GM12878 (cell line): ENCODE results near the gene KIF26A. TPM values are rescaled to one million over a fixed set of nuclear protein-coding genes. Genes with fewer than 3 reads are reported as not detected.

Experiments used
- ATAC-seq: fragments of 200-7000 bp; cut with Tn5 transposase; 3 replicates; pipeline ENCODE4 v1.9.1; 2020; ENCODE audit warnings: mild to moderate bottlenecking, moderate library complexity
- BruUV-seq: library from RNA; stranded (reverse); fragments of 400-500 nt; replicated peaks from 2 replicates; lab custom pipeline; 2021; lab: Mats Ljungman, UMichigan
- CTCF ChIA-PET: fragments of 300-600 bp; sonication (Branson Sonifier 250); formaldehyde crosslinking; extraction: SDS; loops from one replicate; lab custom pipeline; 2021; ENCODE audit warnings: inconsistent platforms; lab: Yijun Ruan, JAX
- POLR2A ChIA-PET: fragments of 350-600 bp; formaldehyde crosslinking; extraction: SDS; loops from one replicate; lab custom pipeline; 2021; ENCODE audit warnings: inconsistent platforms; lab: Charles Lee
- RAD21 ChIA-PET: fragments of 300-600 bp; sonication (Branson Sonifier 250); formaldehyde crosslinking; loops from one replicate; lab custom pipeline; 2023; ENCODE audit warnings: antibody characterized with exemption; ENCODE audit not compliant: unreplicated experiment; lab: Charles Lee
- SMC1A ChIA-PET: fragments of 300-600 bp; sonication (Branson Sonifier 250); formaldehyde crosslinking; loops from one replicate; lab custom pipeline; 2023; ENCODE audit not compliant: unreplicated experiment, uncharacterized antibody; lab: Charles Lee
- DNase-seq: peaks from one replicate; pipeline ENCODE4 v3.0.0-alpha.2; 2011; ENCODE audit warnings: low read depth, low spot score
- FAIRE-seq: peaks from 3 replicates; lab custom pipeline; 2011; peaks lifted over from hg19 to GRCh38; lab: Jason Lieb, UNC
- H2AFZ ChIP-seq: 2 replicates; pipeline ENCODE4 v1.6.0; 2011; ENCODE audit warnings: low read depth, low read length, control low read depth; ENCODE audit not compliant: control insufficient read depth
- H3K27ac ChIP-seq: 2 replicates; pipeline ENCODE4 v1.5.1; 2011; ENCODE audit warnings: control low read depth; ENCODE audit not compliant: control insufficient read depth, insufficient read depth
- H3K27me3 ChIP-seq, 2 experiments: replicated peaks in 1 of 2; 2 replicates each; pipeline versions ENCODE4 v1.6.0 to v1.6.1; 2011; ENCODE audit warnings: low read length in 1 of 2; ENCODE audit not compliant: control insufficient read depth in 2 of 2, insufficient read depth in 2 of 2
- H3K36me3 ChIP-seq, 2 experiments: 2 replicates each; pipeline ENCODE4 v1.5.1; 2011; ENCODE audit warnings: low read length in 1 of 2; ENCODE audit not compliant: control insufficient read depth in 2 of 2, insufficient read depth in 2 of 2
- H3K4me1 ChIP-seq: 2 replicates; pipeline ENCODE4 v1.6.1; 2011; ENCODE audit warnings: mild to moderate bottlenecking, low read length, moderate library complexity, mixed read lengths; ENCODE audit not compliant: control insufficient read depth, insufficient read depth
- H3K4me2 ChIP-seq: 2 replicates; pipeline ENCODE4 v1.6.0; 2011; ENCODE audit warnings: control low read depth; ENCODE audit not compliant: control insufficient read depth, insufficient read depth
- H3K4me3 ChIP-seq: fragments of 200-600 bp; sonication (generic); 2 replicates; pipeline ENCODE4 v1.5.1; 2016
- H3K79me2 ChIP-seq: 2 replicates; pipeline ENCODE4 v1.6.0; 2011; ENCODE audit warnings: low read length; ENCODE audit not compliant: control insufficient read depth, insufficient read depth
- H3K9ac ChIP-seq: 2 replicates; pipeline ENCODE4 v1.8.0; 2011; ENCODE audit warnings: low read length, control low read depth, mixed read lengths; ENCODE audit not compliant: control insufficient read depth, insufficient read depth
- H3K9me3 ChIP-seq: replicated peaks from 3 replicates; pipeline ENCODE4 v1.5.1; 2011; ENCODE audit warnings: mild to moderate bottlenecking, low read length; ENCODE audit not compliant: control insufficient read depth, insufficient read depth
- H4K20me1 ChIP-seq: 2 replicates; pipeline ENCODE4 v1.6.0; 2011; ENCODE audit not compliant: control insufficient read depth, insufficient read depth
- ASH2L ChIP-seq: fragments of 300-600, 200-600 bp; sonication (generic); IDR thresholded peaks from 2 replicates; pipeline ENCODE4 v1.6.1; 2017; ENCODE audit warnings: low read depth, mild to moderate bottlenecking, borderline replicate concordance
- E2F4 ChIP-seq: IDR thresholded peaks from 2 replicates; pipeline ENCODE4 v1.6.1; 2012; ENCODE audit warnings: low read depth, low read length, improper control_type of control experiment
- EZH2 ChIP-seq: IDR thresholded peaks from 2 replicates; pipeline ENCODE4 v1.6.1; 2012; ENCODE audit warnings: low read depth, mild to moderate bottlenecking, control low read depth, inconsistent platforms, low read length, borderline replicate concordance; ENCODE audit not compliant: control insufficient read depth
- MTA3 ChIP-seq: IDR thresholded peaks from 2 replicates; pipeline ENCODE4 v1.6.1; 2012; ENCODE audit warnings: low read length, inconsistent platforms, borderline replicate concordance
- NRF1 ChIP-seq: conservative IDR thresholded peaks from 2 replicates; pipeline ENCODE4 v1.6.1; 2011; ENCODE audit warnings: mild to moderate bottlenecking, low read depth, low read length, improper control_type of control experiment
- PML ChIP-seq: IDR thresholded peaks from 2 replicates; pipeline ENCODE4 v1.6.1; 2012; ENCODE audit warnings: low read length, inconsistent platforms
- SKIL ChIP-seq: fragments of 450-650 bp; IDR thresholded peaks from 2 replicates; pipeline ENCODE4 v1.6.1; 2017; ENCODE audit warnings: mild to moderate bottlenecking, low read depth, inconsistent platforms; ENCODE audit not compliant: poor library complexity, severe bottlenecking
- SMARCA5 ChIP-seq: fragments of 450-650 bp; IDR thresholded peaks from 2 replicates; pipeline ENCODE4 v1.6.1; 2017; ENCODE audit warnings: mild to moderate bottlenecking
- SRF ChIP-seq, 2 experiments: IDR thresholded peaks; 2 replicates each; pipeline ENCODE4 v1.6.1; 2011; ENCODE audit warnings: low read depth in 2 of 2, low read length in 2 of 2, mild to moderate bottlenecking in 1 of 2, moderate library complexity in 1 of 2
- ZNF592 ChIP-seq: fragments of 450-650 bp; IDR thresholded peaks from 2 replicates; pipeline ENCODE4 v1.6.1; 2017; ENCODE audit warnings: mild to moderate bottlenecking, moderate library complexity
- WGBS: methylation state at CpG from one replicate; pipeline ENCODE4 v1.1.6; 2016; ENCODE audit warnings: low lambda C conversion rate; ENCODE audit not compliant: insufficient replicate concordance, insufficient coverage; ENCODE audit errors: missing lambda C conversion rate; 5-methylcytosine and 5-hydroxymethylcytosine counted together
- in situ Hi-C: fragments of 300-500 bp; cut with MboI; formaldehyde crosslinking; loops from 9 replicates; pipeline ENCODE4 v1.14.3; 2018; ENCODE audit warnings: mixed read lengths
- intact Hi-C: fragments of 100-400 bp; cut with micrococcal nuclease; formaldehyde crosslinking; loops from one replicate; pipeline ENCODE4 v1.14.2; 2022; ENCODE audit not compliant: unreplicated experiment
- polyA plus RNA-seq, 11 experiments: library from polyadenylated mRNA; depleted of rRNA in 4 of 11; unstranded in 6 of 11; stranded (reverse) in 5 of 11; fragments of >200 nt; fragmentation: Nextera tagmentation in 4 of 11; fragmentation: Illumina TruSeq in 1 of 11; extraction: Ambion mirVana in 4 of 11; extraction: Trizol in 1 of 11; gene quantifications; 1 replicate in 1 of 11; 2 replicates in 10 of 11; pipeline versions ENCODE4 v1.2.1 to v1.2.3, GENCODE V29; 2011 to 2016; ENCODE audit warnings: inconsistent platforms in 2 of 11, missing spikeins in 2 of 11, low read depth in 1 of 11
- total RNA-seq, 4 experiments: library from RNA; depleted of rRNA in 3 of 4; stranded (reverse); fragments of >200 nt in 3 of 4; fragmentation: Illumina TruSeq in 1 of 4; extraction: Trizol in 1 of 4; gene quantifications; 2 replicates each; pipeline versions ENCODE4 v1.2.1 to v1.2.3, GENCODE V29; 2013 to 2021

Gene KIF26A
- total and polyA plus RNA-seq, 10 of the 15 experiments (the other 5 are each of a cell fraction or from before 2014, with no cell fraction given), result 0.05 TPM; not detected in 9

GRCh38 chr14:104141621-104142091 lies 3.3 kb downstream of the KIF26A start:
- Histone ChIP-seq H3K9me3 (no peaks in the 10 kb centered on the region; the same call in 2 of the 3 replicates), H3K9ac (no peak overlapping the region), H3K4me3 (no peak overlapping the region), H3K4me2 (no peak overlapping the region), H2AFZ (no peak overlapping the region), H3K79me2 (no peaks in the 10 kb centered on the region), H3K4me1 (no peaks in the 10 kb centered on the region), H3K27me3 (peaks cover 2 to 7% of the 10 kb centered on the region in 2 experiments; a peak in 3 of 4 replicates), H4K20me1 (no peaks in the 10 kb centered on the region), H3K36me3 (no peaks in the 10 kb centered on the region), H3K27ac (no peak overlapping the region)
- ATAC-seq (no peak), FAIRE-seq (no peak), DNase-seq (no peak)
- 32% methylated on average over 15 of the region's 15 CpGs for WGBS
- SMC1A ChIA-PET, result no interaction called here
- CTCF ChIA-PET, result interaction anchor here (1.3 kb wide), 1 partner anchor 95 kb away, joined by 3 read pairs; no protein-coding TSS in a partner anchor
- TF ChIP-seq PML (no peak), ZNF592 (no peak), SRF (IDR thresholded peaks at IDR 0.05; ENCODE audit: low read depth in 2 of 2, low read length in 2 of 2) (no peak), SMARCA5 (no peak), MTA3 (no peak), EZH2 (no peak), NRF1 (no peak), ASH2L (no peak), E2F4 (no peak), SKIL (no peak)
- BruUV-seq, result no TSS peak
- intact Hi-C loops (no loop called here), in situ Hi-C loops (loop anchor here (5.0 kb wide), 1 partner anchor 421 kb away; no protein-coding TSS in a partner anchor)
- RAD21 ChIA-PET, result no interaction called here
- POLR2A ChIA-PET, result no interaction called here
